ENCODE measurements around the gene ARPP21.

DNA sequence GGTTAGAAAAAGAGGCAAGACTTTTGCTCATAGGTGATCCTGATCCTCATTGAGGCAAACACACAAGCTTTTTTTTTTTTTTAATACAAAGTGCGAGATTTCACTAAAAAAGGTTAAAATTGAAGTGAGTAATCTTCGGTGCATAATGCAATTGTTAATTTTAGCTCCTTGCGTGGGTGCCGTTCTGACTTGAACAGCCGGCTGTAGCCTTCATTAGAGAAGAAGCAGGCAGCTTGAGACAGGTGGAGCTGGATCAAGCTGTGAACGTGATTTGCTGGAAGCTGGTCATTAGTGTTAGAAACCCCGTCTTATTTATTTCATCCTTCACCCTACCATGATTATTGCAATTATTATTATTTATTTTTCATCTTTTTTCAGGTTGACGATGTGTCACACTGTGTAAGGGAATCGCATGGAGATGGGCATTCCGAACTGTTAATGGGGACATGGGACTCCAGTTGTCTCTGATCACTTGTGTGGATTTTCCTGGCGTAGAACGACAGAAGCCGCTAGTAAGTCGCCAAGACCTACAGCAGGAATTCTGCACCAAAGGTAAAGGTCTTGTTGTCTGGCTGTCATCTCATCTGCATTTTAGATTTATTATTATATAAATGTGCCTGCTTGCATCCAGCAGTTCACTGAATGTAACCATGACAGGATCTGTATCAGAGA is 40.2 kb downstream of the ARPP21 start:
- TF ChIP-seq EZH2 (IDR thresholded peaks at IDR 0.05; ENCODE audit: insufficient read depth, poor library complexity, severe bottlenecking) = no peak
- no peak for TF ChIP-seq EZH2phosphoT487 (IDR thresholded peaks at IDR 0.05; ENCODE audit: insufficient read depth, low read depth)
